Cardiac fibroblast (primary cell): ENCODE data around the gene SYNDIG1.

ENCODE experiments used
- DNase-seq, 2 donors: peaks; one replicate each; pipeline versions ENCODE4 v3.0.0 to v3.0.0-alpha.2; 2010; ENCODE audit warnings: low read depth in 2 of 2
- H3K4me3 ChIP-seq, 2 donors: replicated peaks in 1 of 2; 1 replicate in 1 of 2; 2 replicates in 1 of 2; pipeline ENCODE4 v1.5.1; 2011; ENCODE audit warnings: low read depth in 2 of 2, low read length in 2 of 2, mild to moderate bottlenecking in 2 of 2, moderate library complexity in 1 of 2
- CTCF ChIP-seq: IDR thresholded peaks from one replicate; pipeline ENCODE4 v1.5.1; 2011; ENCODE audit warnings: low read depth, mild to moderate bottlenecking, low read length, inconsistent platforms

The SYNDIG1 gene

DNA sequence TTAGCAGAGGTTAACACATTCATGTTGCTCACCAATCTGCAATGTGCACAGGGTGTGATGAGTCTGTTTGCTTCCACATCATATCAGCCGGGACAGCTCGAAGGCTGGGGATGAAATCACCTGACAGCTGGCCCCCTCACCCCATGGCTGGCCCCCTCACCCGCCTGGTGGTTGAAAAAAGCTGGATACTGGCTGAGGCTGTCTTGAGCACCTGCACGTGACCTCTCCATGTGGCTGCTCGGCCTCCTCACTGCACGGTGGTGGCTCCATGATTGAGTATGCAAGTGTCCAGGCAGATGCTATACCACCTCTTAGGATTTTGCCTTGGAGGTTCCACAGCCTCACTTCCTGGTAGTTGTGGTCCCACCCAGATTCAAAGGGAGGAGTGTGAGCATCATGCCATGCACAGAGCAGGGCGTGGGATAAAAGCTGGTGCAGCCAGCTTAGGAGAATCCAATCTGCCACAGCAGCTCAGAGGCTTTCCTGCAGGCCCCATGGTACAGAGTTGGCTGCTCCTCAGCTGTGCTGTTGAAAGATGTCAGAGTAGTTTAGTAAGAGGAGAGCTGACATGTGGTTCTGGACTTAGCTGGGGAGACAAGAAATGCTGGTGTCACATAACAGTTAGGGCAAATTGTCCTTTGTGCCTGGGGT, 29.6 kb upstream of the SYNDIG1 start:
- no peak for DNase-seq
- no peak overlapping the region for H3K4me3 ChIP-seq
- TF ChIP-seq CTCF: no peak

- DNase-seq: no peak
- no peak for TF ChIP-seq CTCF
- H3K4me3 ChIP-seq: no peak overlapping the region
These were observed 27.8 kb upstream of the SYNDIG1 start for GRCh38 chr20:24441661-24442060.

GRCh38 chr20:24442909-24443308, 26.5 kb upstream of the SYNDIG1 start:
- H3K4me3 ChIP-seq: no peak overlapping the region
- no peak for DNase-seq
- TF ChIP-seq CTCF: no peak

DNA sequence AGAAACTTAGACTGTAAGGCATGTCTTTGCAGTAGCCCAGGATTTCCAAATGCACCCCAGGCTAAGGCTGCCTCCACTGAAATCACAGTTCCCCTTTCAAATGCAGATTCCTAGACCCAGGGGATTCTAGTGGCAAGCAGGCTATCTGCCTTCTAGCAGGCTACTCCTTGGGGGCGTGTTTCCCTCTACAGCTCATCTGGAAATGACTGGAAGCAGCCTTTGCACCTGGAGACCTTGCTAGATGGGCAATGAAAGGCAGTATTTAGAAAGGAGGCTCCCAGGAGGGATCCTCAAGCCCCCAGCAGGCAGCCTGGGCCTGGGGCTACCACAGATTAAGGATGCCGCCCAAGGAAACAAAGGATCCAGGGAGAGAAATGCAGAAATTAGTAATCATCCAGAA, 26.0 kb upstream of the SYNDIG1 start:
- DNase-seq: no peak
- TF ChIP-seq CTCF: no peak
- no peak overlapping the region for H3K4me3 ChIP-seq

DNA sequence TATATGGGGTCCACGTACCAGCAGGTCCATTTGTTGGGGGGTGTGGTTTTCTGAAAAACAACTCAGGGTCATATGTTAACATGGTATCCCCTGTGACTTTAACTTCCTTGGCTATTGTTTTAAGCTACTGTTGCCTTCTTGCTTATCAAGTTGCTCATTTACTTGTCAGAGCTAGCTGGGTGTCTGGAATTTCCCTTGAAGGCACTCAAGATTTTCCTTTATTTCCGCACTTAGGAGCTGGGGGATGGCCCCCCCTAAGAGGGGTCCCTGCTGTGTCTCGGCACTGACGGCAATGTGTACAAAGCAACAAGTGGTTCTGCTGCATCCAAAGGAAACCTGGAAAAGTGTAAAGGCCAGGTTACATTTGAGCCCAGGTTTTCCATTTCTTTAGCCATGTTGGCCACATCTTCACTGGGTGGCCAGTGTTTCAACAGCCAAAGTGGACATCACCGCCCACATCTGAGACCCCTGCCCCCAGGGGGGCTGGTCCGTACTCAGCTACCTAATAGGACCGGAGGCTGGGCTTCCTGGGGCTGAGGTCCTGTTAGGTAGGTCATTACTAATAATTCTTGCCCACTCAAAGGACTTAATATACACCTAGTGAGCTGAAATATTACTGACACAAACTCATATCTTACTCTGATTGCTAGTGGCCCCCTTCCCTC, 24.8 kb upstream of the SYNDIG1 start:
- DNase-seq: no peak
- H3K4me3 ChIP-seq: no peak overlapping the region
- no peak for TF ChIP-seq CTCF

- no peak overlapping the region for H3K4me3 ChIP-seq
- DNase-seq: no peak
- TF ChIP-seq CTCF: no peak
These were observed 23.8 kb upstream of the SYNDIG1 start for GRCh38 chr20:24445510-24446170.
